ENCODE results near the gene NUP42. TPM values are rescaled to one million over a fixed set of nuclear protein-coding genes. Genes with fewer than 3 reads are reported as not detected.
"Not testable (repeated sequence)": the region's sequence is repeated elsewhere in the genome, so short reads cannot be mapped to it uniquely, and the experiment has no call there.

Gene NUP42, protein sequence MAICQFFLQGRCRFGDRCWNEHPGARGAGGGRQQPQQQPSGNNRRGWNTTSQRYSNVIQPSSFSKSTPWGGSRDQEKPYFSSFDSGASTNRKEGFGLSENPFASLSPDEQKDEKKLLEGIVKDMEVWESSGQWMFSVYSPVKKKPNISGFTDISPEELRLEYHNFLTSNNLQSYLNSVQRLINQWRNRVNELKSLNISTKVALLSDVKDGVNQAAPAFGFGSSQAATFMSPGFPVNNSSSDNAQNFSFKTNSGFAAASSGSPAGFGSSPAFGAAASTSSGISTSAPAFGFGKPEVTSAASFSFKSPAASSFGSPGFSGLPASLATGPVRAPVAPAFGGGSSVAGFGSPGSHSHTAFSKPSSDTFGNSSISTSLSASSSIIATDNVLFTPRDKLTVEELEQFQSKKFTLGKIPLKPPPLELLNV
- total RNA-seq, result 38.9 TPM

DNA sequence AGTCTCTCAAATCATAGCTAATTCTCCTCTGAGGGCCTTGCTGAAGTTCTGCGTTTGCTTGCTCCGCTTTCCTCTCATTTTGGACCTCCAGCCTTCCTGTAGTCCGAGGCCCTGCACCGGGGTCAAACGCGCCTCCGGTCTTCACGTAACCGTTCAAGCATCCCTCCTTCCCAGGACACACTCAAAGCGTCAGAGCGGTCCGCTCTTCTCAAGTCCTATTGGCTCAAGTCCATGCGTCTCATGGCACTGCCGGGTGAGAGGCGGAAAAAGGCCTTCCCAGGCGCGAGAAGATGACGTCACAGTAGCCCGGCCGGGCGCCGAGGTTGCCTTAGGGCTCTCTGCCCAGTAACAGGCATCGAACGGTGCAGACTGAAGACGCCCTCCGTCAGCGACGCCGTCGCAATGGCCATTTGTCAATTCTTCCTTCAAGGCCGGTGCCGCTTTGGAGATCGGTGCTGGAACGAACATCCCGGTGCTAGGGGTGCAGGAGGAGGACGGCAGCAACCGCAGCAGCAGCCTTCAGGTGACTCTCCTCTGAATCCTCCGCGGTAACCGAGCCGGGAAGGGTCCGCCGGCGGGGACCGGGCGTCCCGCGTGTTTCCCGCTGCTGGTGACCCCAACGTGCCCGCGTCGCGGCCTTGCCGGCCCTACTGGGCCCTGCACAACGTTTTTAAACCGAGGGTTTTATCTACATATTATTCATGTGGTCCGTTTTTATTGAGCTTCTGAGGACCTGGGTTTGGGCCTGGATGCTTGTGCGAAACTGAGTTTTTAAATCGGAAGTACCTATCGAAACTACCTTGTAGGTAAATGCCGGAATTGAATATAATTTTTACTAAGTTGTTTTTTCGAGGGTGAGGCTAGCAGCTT lies at the start of gene NUP42:
TSS of gene NUP42 (plus strand) at position 365 of the 870 bp plus-strand sequence. CDS start at position 403, 38 bp downstream.
- DNase-seq, result peak; percentile 96

DNA sequence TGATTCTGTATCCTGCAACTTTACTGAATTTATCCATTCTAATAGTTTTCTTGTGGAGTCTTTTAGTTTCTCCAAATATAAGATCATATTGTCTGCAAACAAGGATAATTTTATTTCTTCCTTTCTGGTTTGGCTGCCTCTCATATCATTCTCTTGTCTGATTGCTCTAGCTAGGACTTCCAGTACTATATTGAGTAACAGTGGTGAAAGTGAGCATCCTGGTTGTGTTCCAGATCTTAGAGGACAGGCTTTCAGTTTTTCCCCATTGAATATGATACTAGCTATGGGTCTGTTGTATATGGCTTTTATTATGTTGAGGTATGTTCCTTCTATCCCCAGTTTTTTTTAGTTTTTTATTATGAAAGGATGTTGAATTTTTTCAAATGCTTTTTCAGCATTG lies 48.1 kb upstream of the NUP42 start:
- no peak for DNase-seq

DNA sequence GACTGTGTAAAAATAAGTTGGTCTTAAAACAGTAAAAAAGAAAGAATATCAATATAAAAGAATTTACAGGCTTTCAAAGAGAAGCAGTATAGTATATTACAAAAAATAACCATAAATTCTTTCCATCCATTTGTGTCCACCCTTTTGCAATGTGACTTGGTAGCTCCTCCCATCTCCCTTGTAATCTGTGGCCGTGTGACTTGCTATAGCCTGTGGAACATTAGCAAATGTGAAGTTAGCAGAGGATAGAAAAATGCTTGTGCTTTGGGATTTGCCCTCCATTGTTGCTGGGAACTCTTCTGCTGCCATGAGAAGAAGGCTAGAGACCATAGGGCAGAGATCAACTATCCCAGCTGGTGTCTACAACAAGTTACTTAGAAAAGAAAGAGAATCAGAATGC lies 46.1 kb upstream of the NUP42 start:
- DNase-seq, result no peak

DNA sequence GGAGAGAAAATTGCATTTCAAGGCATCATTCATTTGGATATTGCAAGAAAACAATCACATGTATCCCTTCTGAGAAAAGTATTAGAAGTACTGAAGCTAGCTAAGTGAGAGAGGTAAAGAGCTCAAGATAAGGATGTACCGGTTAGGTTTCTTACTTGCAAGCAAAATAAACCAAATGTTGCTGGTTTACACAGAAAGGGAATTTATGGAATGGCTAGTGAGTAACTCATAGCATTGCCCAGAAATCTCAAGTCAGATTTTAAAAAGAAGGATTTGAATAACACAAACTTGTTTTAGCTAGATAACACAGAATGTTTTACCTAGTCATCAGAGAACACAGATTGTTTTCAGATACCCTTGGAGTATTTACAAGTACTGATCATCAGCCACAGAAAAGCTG lies 45.6 kb upstream of the NUP42 start:
- no peak for DNase-seq

DNA sequence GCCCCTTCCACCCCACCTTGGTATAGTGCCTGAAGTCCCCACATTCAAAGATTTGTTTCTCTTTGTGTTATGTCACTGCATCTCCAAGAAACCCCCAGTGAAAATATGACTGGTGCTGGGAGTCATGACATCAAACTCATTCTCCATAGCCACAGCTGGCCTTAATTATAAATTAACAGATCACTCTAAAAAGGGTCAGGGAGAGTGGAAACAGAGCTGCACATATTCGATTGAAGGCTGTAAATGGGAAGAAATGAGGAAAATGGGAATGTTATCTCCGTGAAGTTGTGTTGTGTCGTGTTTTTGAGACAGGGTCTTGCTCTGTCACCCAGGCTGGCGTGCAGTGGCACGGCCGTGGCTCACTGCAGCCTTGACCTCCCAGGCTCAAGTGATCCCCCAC lies 24.2 kb upstream of the NUP42 start:
- DNase-seq, result no peak

DNA sequence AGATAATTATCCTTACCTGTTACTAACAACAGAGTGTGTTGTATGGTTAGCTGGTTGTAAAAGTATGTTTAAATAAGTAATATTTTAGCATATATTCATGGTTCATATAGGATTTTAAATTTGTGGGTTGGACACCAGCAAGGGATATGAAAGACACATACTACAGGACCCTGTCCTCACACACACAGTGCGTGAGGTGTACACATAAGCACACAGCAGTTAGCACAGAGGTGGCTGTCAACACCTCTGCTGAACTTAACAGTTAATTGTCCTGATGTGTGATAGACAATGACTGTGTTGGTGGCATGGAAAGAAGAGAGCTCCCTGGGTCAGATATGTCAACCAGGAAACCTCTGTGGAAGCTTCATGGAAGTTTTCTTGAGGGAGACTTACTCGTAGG lies 23.3 kb upstream of the NUP42 start:
- no peak for DNase-seq

DNA sequence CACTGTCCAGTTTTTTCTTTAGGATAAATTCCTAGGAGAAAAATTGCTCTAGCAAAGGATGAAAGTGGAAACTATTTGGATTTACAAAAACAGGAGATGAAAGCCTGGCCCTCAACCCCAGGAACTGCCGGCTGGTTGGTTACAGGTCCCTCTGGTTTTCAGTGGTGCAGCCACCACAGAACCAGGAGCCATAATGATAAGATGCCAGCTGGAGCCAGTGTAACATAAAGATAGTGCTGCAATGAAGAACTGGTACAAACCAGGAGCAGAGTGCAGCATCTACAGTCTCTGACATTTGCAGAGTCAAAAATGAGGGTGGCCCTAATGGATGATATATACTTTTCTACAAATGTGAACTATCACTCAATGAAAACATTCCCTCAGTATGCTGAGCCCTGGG lies 20.4 kb upstream of the NUP42 start:
- DNase-seq, result no peak

DNA sequence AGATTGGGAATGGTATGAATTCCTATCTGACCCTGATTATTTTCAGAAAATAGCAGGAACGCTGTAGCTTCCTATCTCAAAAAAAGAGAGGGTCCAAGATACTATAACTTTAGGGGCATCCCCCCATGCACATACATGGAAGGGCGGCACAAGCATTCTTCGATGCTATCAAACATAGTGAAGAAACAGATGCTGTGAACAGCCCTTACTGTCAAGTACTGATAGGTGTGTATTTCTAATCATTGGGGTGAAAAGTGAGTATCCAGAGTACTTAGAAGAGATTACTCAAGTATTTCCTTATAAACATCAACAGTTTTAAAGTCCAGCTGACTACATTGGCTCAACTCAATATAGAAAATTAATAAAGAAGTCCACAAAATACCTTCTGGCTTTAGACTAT lies 17.0 kb upstream of the NUP42 start:
- DNase-seq, result no peak

DNA sequence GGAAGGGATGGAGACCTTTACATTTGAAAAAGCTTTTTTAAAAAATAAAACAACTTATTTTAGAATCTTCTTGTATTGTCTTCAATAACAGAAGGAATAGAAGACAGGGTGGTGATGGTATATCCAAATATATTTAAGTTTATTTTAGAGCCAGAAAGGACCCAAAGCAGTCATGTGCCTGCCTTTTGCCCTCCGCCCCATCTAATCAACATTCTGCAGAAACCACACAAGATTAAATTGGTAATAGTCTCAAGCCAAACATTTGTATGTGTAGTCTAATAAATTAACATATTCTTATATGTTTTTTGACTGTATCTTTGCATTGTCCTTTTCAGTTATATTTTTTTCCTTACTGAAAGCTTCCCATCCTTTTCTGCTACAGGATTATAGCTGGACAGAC lies 16.5 kb upstream of the NUP42 start:
- DNase-seq, result no peak

DNA sequence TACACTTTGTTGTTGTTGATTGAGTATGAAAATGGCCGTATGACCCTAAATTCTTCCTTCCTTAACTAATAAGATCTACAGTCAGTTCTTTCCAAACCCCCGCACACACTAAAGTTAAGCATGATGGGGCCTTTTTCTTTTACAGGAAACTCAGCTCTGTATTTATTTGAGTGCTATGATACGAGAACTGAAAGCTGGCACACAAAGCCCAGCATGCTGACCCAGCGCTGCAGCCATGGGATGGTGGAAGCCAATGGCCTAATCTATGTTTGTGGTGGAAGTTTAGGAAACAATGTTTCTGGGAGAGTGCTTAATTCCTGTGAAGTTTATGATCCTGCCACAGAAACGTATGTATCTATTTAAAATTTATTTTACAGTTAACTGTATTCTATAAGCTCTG lies 14.2 kb upstream of the NUP42 start:
- DNase-seq, result no peak

DNA sequence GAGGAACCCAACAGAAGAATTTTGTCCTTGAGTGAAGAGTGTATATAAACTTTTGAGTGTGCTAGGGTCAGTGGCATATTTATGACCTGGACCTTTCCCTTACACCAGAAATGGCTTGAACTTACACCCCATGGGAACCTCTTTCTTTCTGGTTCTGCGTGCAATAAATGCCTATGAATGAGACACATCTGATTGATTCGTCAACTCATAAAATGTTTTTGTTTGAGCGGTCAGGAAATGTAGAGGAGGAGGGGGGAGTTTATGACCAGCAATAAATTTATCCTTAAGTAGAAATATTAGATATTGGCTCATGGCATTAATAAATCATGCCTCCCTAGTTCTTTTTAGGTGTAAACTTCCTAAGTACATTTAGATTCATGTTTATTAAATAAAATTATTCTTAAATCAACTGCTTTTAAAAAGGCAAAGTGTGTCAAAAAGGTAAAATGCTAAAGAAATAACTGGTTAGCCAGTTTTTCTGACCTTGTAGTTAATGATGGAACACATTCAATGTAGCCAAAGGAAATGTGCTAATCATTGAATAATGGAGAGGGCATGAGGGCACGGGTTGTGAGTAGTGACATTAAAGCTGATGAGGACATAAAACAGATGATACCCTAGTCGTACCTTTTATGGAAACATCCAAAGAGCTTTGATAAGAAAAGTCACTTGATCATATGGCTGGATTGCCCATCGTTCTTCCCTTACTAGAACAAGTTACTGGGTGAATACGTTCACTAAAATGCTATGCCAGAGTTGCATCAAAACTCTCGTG lies 13.6 kb upstream of the NUP42 start:
- no peak for DNase-seq

DNA sequence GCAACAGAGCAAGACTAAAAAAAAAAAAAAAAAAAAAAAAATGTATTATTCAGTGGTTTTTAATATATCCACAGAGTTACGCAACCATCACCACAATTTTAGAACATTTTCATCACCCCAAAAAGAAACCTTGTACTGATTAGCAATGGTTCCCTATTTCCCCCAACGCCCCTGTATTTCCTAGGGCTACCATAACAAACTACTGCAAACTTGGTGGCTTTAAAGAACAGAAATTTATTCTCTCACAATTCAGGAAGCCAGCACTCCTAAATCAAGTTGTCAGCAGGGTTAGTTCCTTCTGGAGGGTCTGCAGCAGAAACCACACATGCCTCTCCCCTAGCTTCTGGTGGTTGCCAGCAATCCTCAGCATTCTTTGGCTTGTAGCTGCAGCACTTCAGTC lies 5.9 kb upstream of the NUP42 start:
- no peak for DNase-seq

DNA sequence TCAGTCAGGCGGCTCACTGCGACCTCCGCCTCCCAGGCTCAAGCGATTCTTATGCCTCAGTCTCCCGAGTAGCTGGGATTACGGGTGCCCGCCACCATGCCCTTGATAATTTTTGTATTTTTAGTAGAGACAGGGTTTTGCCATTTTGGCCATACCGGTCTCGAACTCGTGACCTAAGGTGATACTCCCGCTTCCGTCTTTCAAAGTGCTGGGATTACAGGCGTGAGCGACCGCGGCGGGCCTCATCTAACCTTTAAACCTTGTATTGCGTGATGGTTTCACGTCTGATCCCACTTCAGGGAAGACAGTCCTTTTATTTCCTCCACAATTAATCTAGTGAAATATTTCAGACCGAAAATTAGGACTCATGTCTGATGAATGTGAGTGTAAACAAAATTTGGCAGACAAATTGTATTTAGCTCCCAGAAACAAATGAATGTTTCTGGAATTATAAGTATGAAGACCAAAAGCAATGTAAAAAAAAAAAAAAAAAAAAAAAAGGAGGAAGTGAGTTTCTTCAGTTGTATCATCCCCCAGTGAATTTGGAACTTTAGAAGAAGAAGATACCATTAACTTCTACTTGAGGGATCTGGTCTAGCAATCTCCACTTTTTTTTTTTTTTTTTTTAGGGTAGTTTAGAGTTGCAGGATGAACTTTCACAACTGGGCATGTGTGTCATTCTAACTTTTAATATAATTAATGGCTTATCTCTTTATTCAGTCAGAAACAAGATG lies 1.6 kb downstream of the NUP42 start:
- DNase-seq, result no peak

DNA sequence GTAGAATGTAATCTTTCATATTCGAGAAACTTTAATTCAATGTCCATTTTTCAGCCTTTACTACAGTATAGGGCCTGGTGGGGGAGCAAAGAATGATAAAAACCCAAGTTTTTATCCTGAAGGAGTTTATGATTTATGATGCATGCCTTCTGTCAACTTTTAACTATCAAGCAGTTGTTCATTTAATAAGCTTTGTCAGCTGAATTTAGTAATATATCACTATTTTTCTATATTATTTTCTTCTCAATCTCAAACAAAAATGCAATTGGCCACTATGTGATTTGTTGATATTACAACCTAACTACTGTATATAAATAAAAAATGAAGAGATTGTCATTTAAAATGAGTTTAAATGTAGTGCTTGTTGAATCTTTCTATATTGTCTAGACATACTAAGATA lies 2.4 kb downstream of the NUP42 start:
- DNase-seq, result no peak

DNA sequence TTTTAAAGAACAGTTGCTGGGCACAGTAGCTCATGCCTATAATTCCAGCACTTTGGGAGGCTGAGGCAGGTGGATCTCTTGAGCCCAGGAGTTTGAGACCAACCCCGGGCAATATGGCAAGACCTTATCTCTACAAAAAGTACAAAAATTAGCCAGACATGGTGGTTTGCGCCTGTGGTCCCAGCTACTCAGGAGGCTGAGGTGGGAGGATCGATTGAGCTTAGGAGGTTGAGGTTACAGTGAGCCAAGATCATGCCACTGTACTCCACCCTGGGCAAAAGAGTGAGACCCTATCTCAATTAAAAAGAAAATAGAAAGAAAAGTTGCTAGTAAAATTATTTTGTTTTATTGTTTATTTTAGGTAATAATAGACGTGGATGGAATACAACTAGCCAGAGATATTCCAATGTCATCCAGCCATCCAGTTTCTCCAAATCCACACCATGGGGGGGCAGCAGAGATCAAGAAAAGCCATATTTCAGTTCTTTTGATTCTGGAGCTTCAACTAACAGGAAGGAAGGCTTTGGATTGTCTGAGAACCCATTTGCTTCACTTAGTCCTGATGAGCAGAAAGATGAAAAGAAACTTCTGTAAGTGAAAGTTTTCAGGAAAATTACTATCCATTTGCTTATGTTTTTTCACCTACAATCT lies 3.0 kb downstream of the NUP42 start:
- peak; percentile 43 for DNase-seq

DNA sequence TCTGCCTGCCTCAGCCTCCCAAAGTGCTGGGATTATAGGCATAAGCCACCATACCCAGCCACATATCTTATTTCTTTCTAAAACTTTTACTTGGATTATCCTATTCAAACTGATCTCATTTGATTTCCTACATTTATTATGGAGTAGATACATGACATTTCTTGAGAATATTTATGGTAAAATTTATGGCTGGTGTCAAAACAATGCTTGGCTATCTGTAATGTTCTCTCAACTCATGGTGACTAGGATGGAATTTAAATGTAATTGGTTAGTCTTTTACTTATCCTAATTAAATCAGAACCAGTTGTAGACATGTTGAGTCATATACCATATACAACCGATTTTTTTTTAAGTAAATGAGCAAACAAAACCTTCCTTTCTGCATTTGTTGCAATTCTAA lies 4.1 kb downstream of the NUP42 start:
- no peak for DNase-seq

DNA sequence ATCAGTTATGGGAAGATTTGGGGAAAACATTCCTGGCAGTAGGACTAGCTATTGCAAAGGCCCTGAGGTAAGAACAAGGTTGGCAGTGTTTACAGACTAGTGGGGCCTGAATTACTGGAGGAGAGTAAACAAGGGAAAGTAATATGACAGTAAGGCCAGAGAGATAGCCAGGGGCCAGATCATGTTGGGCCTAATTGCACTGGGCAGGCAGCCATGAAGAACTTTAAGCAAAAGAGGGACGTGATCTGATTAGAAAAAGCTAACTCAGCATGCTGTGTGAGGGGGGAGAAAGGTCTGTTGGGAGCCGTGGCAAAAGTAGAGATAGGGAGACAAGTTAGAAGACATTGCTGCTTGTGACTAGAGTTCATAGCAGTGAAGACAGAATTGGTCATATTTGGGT lies 9.2 kb downstream of the NUP42 start:
- DNase-seq, result no peak

DNA sequence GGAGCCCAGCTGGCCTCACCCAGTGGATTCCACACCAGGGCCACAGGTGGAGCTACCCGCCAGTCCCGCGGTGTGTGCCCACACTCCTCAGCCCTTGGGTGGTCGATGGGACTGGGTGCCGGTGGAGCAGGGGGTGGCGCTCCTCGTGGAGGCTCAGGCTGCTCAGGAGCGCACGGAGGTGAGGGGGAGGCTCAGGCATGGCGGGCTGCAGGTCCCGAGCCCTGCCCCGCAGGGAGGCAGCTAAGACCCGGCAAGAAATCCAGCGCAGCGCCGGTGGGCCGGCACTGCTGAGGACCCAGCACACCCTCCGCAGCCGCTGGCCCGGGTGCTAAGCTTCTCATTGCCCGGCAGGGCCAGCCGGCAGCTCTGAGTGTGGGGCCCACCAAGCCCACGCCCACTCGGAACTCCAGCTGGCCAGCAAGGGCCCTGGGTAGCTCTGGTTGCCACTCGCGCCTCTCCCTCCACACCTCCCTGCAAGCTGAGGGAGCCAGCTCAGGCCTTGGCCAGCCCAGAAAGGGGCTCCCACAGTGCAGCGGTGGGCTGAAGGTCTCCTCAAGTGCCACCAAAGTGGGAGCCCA lies 11.9 kb downstream of the NUP42 start:
- not testable (repeated sequence) for DNase-seq

DNA sequence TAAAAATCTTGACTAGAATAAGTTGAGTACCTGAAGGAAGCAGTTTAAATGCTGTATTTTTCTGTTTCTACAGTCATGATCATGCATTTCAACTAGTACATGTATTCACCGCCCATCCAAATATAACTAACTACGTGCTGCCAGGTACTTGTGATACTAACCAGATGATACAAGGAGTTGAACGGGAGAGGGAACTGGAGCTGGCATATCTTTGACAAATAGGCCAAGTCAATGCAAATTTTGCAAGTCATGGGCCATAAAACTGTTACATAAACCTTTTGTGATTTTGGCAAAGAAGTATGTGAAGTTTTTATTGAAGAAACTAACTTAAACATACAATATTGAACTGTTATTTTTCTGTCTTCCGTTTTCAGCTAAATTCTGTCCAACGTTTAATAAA lies 14.5 kb downstream of the NUP42 start:
- DNase-seq, result no peak

DNA sequence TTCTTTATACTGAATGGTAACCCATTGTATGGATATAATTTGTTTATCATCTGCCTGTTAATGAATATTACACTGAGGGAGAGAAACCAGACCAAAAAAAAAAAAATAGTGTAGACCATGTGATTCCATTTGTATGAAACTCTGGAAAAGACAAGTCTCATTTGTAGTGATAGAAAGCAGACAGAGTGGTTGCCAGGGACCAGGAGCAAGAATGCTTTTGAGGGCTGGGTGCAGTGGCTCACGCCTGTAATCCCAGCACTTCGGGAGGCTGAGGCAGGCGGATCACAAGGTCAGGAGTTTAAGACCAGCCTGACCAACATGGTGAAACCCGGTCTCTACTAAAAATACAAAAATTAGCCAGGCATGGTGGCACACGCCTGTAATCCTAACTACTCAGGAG lies 15.9 kb downstream of the NUP42 start:
- DNase-seq, result not testable (repeated sequence)

DNA sequence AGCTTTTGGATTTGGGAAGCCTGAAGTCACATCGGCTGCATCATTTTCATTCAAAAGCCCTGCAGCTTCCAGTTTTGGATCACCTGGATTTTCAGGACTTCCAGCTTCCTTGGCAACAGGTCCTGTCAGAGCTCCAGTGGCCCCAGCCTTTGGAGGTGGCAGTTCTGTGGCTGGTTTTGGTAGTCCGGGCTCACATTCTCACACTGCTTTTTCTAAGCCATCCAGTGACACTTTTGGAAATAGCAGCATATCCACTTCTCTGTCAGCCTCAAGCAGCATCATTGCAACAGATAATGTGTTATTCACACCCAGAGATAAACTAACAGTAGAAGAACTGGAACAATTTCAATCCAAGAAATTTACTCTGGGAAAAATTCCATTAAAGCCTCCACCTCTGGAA lies 18.5 kb downstream of the NUP42 start:
- no peak for DNase-seq
